ENCODE data around the gene SELPLG.
"Not testable (repeated sequence)": the region's sequence is repeated elsewhere in the genome, so short reads cannot be mapped to it uniquely, and the experiment has no call there.

SELPLG gene

GRCh38 chr12:108620236-108620879, 13.3 kb downstream of the SELPLG start:
- POLR2A ChIA-PET = no interaction called here

DNA sequence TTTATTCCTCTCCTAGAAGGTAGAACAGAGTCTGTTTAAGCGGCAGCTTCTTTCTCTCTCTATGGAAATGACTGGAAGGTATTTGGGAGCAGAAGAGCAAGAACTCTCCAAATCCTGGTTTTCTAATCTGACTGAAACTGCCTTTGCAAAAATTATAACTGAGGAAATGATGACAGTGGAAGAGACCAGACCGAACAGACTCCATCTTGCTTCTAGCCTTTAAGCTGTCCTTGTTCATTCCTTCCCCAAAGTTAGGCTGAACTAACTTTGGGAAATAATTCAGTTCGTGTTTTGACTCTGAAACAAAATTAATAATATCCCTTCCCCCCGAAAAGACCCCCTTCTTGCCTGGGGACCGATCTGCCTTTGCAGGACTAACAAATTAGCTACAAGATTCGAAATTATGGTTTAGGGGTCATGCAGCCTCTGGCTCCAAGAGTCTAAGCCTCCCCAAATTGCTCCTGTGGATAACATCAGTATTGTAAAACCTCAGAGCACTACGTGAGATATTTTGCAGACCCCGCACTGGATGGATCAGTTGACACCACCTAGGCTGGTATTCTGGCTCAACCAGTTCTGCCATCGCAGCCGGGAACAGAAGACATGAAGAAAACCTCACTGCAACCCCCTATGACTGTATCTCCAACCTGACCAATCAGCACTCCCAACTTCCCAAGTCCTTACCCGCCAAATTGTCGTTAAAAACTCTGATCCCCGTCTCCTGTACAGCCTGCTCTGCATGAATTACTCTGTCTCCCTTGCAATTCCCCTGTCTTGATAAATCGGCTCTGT, 14.1 kb downstream of the SELPLG start:
- Histone ChIP-seq H3K36me3 (ENCODE audit: control insufficient read depth in 4 of 4, insufficient read depth in 4 of 4, low read length in 3 of 4) (peaks cover 2 to 42% (median 41%) of the 10 kb centered on the region in 4 experiments), H3K27ac (ENCODE audit: insufficient read depth in 1 of 2, low read depth in 1 of 2, low read length in 2 of 2, poor library complexity in 1 of 2, severe bottlenecking in 2 of 2) (no peak overlapping the region), H3K9me3 (ENCODE audit: control extremely low read depth in 1 of 5, control insufficient read depth in 4 of 5, insufficient read depth in 2 of 5, low read depth in 1 of 5, low read length in 4 of 5) (peaks cover 0 to 6% (median 0%) of the 10 kb centered on the region in 5 experiments), H3K27me3 (replicated peaks in 2 of 5; ENCODE audit: control insufficient read depth in 4 of 5, insufficient read depth in 5 of 5, low read length in 4 of 5) (no peaks in the 10 kb centered on the region), H3K4me3 (ENCODE audit: control insufficient read depth in 1 of 7, extremely low read depth in 1 of 7, insufficient read depth in 4 of 7, low read depth in 2 of 7, low read length in 6 of 7) (no peak overlapping the region), H3K4me1 (ENCODE audit: control extremely low read depth in 1 of 4, control insufficient read depth in 4 of 4, insufficient read depth in 4 of 4, low read length in 3 of 4) (peaks cover 3 to 44% (median 20%) of the 10 kb centered on the region in 4 experiments)
- 97% methylated on average over 10 of the region's 14 CpGs for WGBS (ENCODE audit: insufficient coverage)
- ChIA-PET CTCF (interaction anchor here (1.6 to 30.5 kb wide), 8 partner anchors 12 to 181 kb away, joined by 3 to 591 read pairs (median 15); partner anchors contain the start of genes ISCU, SART3 and SELPLG), POLR2A (no interaction called here)
- no peak for DNase-seq

More at GRCh38 chr12:108620236-108620879, 13.3 kb downstream of the SELPLG start:
- Histone ChIP-seq H3K36me3 (ENCODE audit: control insufficient read depth in 4 of 4, insufficient read depth in 4 of 4, low read length in 3 of 4) (peaks cover 2 to 46% (median 43%) of the 10 kb centered on the region in 4 experiments), H3K4me3 (ENCODE audit: control insufficient read depth in 1 of 7, extremely low read depth in 1 of 7, insufficient read depth in 4 of 7, low read depth in 2 of 7, low read length in 6 of 7) (no peak overlapping the region), H3K4me1 (ENCODE audit: control extremely low read depth in 1 of 4, control insufficient read depth in 4 of 4, insufficient read depth in 4 of 4, low read length in 3 of 4) (peaks cover 3 to 44% (median 20%) of the 10 kb centered on the region in 4 experiments), H3K9me3 (ENCODE audit: control extremely low read depth in 1 of 5, control insufficient read depth in 4 of 5, insufficient read depth in 2 of 5, low read depth in 1 of 5, low read length in 4 of 5) (peaks cover 0 to 6% (median 0%) of the 10 kb centered on the region in 5 experiments), H3K27ac (ENCODE audit: insufficient read depth in 1 of 2, low read depth in 1 of 2, low read length in 2 of 2, poor library complexity in 1 of 2, severe bottlenecking in 2 of 2) (no peak overlapping the region), H3K27me3 (replicated peaks in 2 of 5; ENCODE audit: control insufficient read depth in 4 of 5, insufficient read depth in 5 of 5, low read length in 4 of 5) (no peaks in the 10 kb centered on the region)
- 97% methylated on average over 8 of the region's 10 CpGs for WGBS (ENCODE audit: insufficient coverage)
- DNase-seq = no peak
- CTCF ChIA-PET = interaction anchor here (0.7 to 30.5 kb wide), 5 partner anchors 11 to 183 kb away, joined by 3 to 591 read pairs (median 20); partner anchors contain the start of genes ISCU, SART3 and SELPLG

DNA sequence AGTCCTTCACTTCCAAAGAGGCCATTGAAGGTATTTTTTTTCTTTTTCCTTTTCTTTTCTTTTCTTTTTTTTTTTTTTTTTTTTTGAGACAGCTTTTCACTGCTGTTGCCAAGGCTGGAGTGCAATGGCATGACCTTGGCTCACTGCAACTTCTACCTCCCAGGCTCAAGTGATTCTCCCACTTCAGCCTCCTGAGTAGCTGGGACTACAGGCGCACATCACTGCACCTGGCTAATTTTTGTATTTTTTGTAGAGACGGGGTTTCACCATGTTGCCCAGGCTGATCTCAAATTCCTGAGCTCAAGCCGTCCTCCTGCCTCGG, 14.8 kb downstream of the SELPLG start:
- WGBS (ENCODE audit: insufficient coverage) = 100% methylated on average over 4 of the region's 4 CpGs
- CTCF ChIA-PET = interaction anchor here (0.9 to 30.5 kb wide), 15 partner anchors 11 to 423 kb away, joined by 3 to 591 read pairs (median 13); partner anchors contain the start of genes ISCU, SART3 and SELPLG
- not testable (repeated sequence) for H3K27ac ChIP-seq (ENCODE audit: insufficient read depth in 1 of 2, low read depth in 1 of 2, low read length in 2 of 2, poor library complexity in 1 of 2, severe bottlenecking in 2 of 2); H3K27me3 ChIP-seq (replicated peaks in 2 of 5; ENCODE audit: control insufficient read depth in 4 of 5, insufficient read depth in 5 of 5, low read length in 4 of 5); DNase-seq; H3K4me3 ChIP-seq (ENCODE audit: control insufficient read depth in 1 of 7, extremely low read depth in 1 of 7, insufficient read depth in 4 of 7, low read depth in 2 of 7, low read length in 6 of 7); H3K9me3 ChIP-seq (ENCODE audit: control extremely low read depth in 1 of 5, control insufficient read depth in 4 of 5, insufficient read depth in 2 of 5, low read depth in 1 of 5, low read length in 4 of 5)
- POLR2A ChIA-PET = interaction anchor here (1.3 kb wide), 1 partner anchor 56 kb away, joined by 10 read pairs; the partner anchor contains the start of gene ISCU
- Histone ChIP-seq H3K4me1 (ENCODE audit: control extremely low read depth in 1 of 4, control insufficient read depth in 4 of 4, insufficient read depth in 4 of 4, low read length in 3 of 4) (peaks cover 3 to 44% (median 20%) of the 10 kb centered on the region in 4 experiments), H3K36me3 (ENCODE audit: control insufficient read depth in 4 of 4, insufficient read depth in 4 of 4, low read length in 3 of 4) (peaks cover 2 to 36% (median 36%) of the 10 kb centered on the region in 4 experiments)

DNA sequence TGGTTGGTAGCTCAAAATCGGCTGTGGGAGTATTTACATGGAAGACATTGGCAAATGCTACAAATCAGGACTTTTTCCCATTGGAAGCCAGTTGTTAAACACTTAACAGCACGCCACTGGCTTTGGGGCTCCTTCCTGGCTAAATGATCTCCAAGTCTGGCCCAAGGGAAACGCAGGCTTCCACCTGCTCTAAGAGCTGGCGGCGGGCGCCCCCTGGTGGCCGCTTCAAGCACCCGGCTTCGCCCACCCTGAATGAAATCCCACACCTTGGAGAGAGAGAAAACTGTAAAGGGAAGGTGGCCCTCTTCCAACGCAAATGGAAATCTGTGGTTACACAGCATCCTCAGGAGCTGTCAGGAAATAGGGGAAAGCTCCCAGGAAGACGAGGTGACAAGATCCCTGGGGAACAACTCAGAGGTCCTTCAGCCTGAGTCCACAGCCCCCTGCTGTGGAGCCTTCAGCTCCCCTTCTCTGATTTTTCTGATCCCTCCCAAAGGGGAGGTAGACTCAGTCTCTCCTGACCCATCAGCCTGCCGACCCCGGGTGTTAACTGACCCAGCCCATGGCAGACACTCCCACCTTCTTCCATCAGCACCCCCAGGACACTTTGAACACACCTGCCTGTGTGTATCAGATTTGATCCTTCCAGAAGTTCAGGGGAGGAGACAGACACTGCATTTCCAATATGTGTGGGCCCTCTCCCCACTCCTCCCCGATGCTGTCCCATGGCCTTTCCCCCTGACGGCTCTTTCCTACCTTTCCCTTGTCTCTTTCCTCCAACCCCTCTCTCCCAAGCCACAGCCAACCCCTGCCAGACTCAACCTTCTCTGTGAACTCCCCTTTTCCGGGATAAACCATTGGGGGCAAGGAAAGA, 15.4 kb downstream of the SELPLG start:
- 11% methylated on average over 14 of the region's 16 CpGs for WGBS (ENCODE audit: insufficient coverage)
- Histone ChIP-seq H3K4me3 (ENCODE audit: control insufficient read depth in 1 of 7, extremely low read depth in 1 of 7, insufficient read depth in 4 of 7, low read depth in 2 of 7, low read length in 6 of 7) (no peak overlapping the region), H3K4me1 (ENCODE audit: control extremely low read depth in 1 of 4, control insufficient read depth in 4 of 4, insufficient read depth in 4 of 4, low read length in 3 of 4) (peaks cover 3 to 47% (median 20%) of the 10 kb centered on the region in 4 experiments), H3K9me3 (ENCODE audit: control extremely low read depth in 1 of 5, control insufficient read depth in 4 of 5, insufficient read depth in 2 of 5, low read depth in 1 of 5, low read length in 4 of 5) (peaks cover 0 to 6% (median 0%) of the 10 kb centered on the region in 5 experiments), H3K27ac (ENCODE audit: insufficient read depth in 1 of 2, low read depth in 1 of 2, low read length in 2 of 2, poor library complexity in 1 of 2, severe bottlenecking in 2 of 2) (no peak overlapping the region), H3K27me3 (replicated peaks in 2 of 5; ENCODE audit: control insufficient read depth in 4 of 5, insufficient read depth in 5 of 5, low read length in 4 of 5) (no peaks in the 10 kb centered on the region), H3K36me3 (ENCODE audit: control insufficient read depth in 4 of 4, insufficient read depth in 4 of 4, low read length in 3 of 4) (peaks cover 2 to 30% (median 30%) of the 10 kb centered on the region in 4 experiments)
- ChIA-PET POLR2A (interaction anchor here (1.1 to 1.3 kb wide), 3 partner anchors 17 to 56 kb away, joined by 3 to 10 read pairs (median 4); partner anchors contain the start of gene ISCU), CTCF (interaction anchor here (0.8 to 30.5 kb wide), 29 partner anchors 10 to 424 kb away, joined by 3 to 591 read pairs (median 4); partner anchors contain the start of genes ISCU, SART3 and SELPLG)
- DNase-seq = peak; percentile 76 to 84 (median 82)

- ChIA-PET CTCF (interaction anchor here (0.8 to 30.5 kb wide), 23 partner anchors 9 to 235 kb away, joined by 3 to 591 read pairs (median 7); partner anchors contain the start of genes ISCU, SART3 and SELPLG), POLR2A (interaction anchor here (1.0 to 1.3 kb wide), 5 partner anchors 16 to 55 kb away, joined by 3 to 10 read pairs (median 4); partner anchors contain the start of genes ISCU and SELPLG)
- 60% methylated on average over 11 of the region's 14 CpGs for WGBS (ENCODE audit: insufficient coverage)
- Histone ChIP-seq H3K4me1 (ENCODE audit: control extremely low read depth in 1 of 4, control insufficient read depth in 4 of 4, insufficient read depth in 4 of 4, low read length in 3 of 4) (peaks cover 3 to 43% (median 19%) of the 10 kb centered on the region in 4 experiments), H3K36me3 (ENCODE audit: control insufficient read depth in 4 of 4, insufficient read depth in 4 of 4, low read length in 3 of 4) (peaks cover 0 to 19% (median 19%) of the 10 kb centered on the region in 4 experiments), H3K27ac (ENCODE audit: insufficient read depth in 1 of 2, low read depth in 1 of 2, low read length in 2 of 2, poor library complexity in 1 of 2, severe bottlenecking in 2 of 2) (peak overlapping the region in 1 of 2 experiments; percentile 44), H3K9me3 (ENCODE audit: control extremely low read depth in 1 of 5, control insufficient read depth in 4 of 5, insufficient read depth in 2 of 5, low read depth in 1 of 5, low read length in 4 of 5) (peaks cover 0 to 6% (median 0%) of the 10 kb centered on the region in 5 experiments), H3K27me3 (replicated peaks in 2 of 5; ENCODE audit: control insufficient read depth in 4 of 5, insufficient read depth in 5 of 5, low read length in 4 of 5) (no peaks in the 10 kb centered on the region), H3K4me3 (ENCODE audit: control insufficient read depth in 1 of 7, extremely low read depth in 1 of 7, insufficient read depth in 4 of 7, low read depth in 2 of 7, low read length in 6 of 7) (peak overlapping the region in 3 of 7 experiments; percentile 4 to 32 (median 7))
- DNase-seq = peak; percentile 52 to 90 (median 90)
Observed at GRCh38 chr12:108616941-108617858, 16.5 kb downstream of the SELPLG start.

All from common myeloid progenitor, CD34-positive (primary cell).